Uterus (tissue), 2 donors: ENCODE results near the gene ICAM3.

Experiments
- CTCF ChIP-seq, 4 experiments: fragments of 200-600 bp in 2 of 4; fragments of 450-650 bp in 2 of 4; sonication (generic) in 2 of 4; IDR thresholded peaks; one replicate each; pipeline ENCODE4 v1.5.1; 2016 to 2019; ENCODE audit warnings: antibody characterized with exemption in 4 of 4, mild to moderate bottlenecking in 2 of 4, moderate library complexity in 1 of 4
- POLR2A ChIP-seq, 2 donors: fragments of 450-650 bp; IDR thresholded peaks; one replicate each; pipeline ENCODE4 v1.6.1; 2016; ENCODE audit warnings: antibody characterized with exemption in 2 of 2, mild to moderate bottlenecking in 1 of 2, moderate library complexity in 1 of 2

GRCh38 chr19:10317045-10317856 is 22.2 kb downstream of the ICAM3 start:
- TF ChIP-seq POLR2A (IDR thresholded peaks at IDR 0.05) (no peak), CTCF (IDR thresholded peaks at IDR 0.05) (no peak)
